Endometrium (tissue), 2 donors: ENCODE data around the gene PSMG3.

Experiments
- FAIRE-seq: peaks from 2 replicates; lab custom pipeline; 2012; peaks lifted over from hg19 to GRCh38; lab: Jason Lieb, UNC
- donor health status: control.
- donor health status: control.

PSMG3 gene

GRCh38 chr7:1579481-1580421 lies 9.9 kb upstream of the PSMG3 start:
- FAIRE-seq, result no peak

GRCh38 chr7:1578513-1578912 lies 8.7 kb upstream of the PSMG3 start:
- FAIRE-seq, result no peak

- FAIRE-seq, result no peak
Measured at GRCh38 chr7:1576521-1577253, 6.9 kb upstream of the PSMG3 start.

GRCh38 chr7:1575809-1576208 lies 6.0 kb upstream of the PSMG3 start:
- FAIRE-seq, result no peak

DNA sequence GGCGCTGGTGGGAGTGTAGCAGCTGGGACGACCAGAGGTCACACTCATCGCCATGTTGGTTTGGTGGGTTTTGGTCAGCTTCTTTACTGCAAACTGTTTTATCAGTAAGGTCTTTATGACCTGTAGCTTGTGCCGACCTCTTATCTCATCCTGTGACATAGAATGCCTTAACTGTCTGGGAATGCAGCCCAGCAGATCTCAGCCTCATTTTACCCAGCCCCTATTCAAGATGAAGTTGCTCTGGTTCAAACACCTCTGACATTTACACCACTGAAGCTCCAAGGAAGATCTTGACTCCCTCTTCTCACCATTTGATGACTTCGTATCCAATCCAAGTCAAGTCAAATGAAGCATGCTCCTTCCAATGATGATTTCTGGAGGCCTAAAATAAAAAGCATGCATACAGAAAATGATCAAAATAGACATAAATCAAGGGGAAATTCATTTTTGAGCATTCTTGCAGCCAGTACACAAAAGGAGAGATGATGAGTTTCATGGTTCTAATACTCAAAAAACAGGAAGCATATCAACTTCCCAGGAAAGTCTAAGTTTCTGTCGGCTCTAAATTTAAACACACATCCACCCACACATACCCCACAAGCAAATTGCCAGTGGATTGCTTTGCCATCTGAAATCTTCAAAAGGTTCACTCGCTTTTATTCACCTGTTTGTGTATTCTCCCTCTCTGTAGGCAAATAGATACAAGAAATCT lies 2.4 kb upstream of the PSMG3 start:
- no peak for FAIRE-seq

DNA sequence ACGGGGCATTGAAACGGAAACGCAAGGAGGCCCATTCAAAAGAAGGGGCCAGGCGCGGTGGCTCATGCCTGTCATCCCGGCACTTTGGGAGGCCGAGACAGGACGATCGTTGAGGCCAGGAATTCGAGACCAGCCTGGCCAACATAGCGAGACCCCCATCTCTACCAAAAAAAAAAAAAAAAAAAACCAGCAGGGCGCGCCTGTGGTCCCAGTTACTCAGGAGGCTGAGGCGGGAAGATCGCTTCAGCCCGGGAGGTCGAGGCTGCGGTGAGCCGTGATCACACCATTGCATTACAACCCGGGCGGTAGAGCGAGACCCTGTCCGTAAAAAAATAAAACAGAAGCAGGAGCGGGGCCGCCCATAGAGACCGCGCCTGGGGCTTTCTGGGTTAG lies 396 bp downstream of the PSMG3 start:
- FAIRE-seq, result no peak

DNA sequence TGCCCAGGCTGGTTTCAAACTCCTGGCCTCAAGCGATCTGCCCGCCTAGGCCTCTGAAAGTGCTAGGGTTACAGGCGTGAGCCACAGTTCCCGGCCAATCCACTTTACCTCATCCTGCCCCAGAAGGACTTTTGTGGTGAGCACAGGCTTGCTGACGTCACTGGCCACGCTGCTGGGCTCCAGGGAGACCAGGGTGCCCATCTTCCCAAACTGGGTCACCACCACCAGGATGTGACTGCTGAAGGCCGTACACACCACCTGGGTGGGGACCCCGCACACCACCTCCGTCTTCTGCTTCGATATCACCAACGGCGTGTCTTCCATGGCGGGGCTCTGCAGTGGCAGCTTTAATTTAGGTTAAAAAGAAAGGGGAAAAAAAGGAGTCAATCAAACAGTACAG lies 816 bp downstream of the PSMG3 start:
- FAIRE-seq, result no peak

DNA sequence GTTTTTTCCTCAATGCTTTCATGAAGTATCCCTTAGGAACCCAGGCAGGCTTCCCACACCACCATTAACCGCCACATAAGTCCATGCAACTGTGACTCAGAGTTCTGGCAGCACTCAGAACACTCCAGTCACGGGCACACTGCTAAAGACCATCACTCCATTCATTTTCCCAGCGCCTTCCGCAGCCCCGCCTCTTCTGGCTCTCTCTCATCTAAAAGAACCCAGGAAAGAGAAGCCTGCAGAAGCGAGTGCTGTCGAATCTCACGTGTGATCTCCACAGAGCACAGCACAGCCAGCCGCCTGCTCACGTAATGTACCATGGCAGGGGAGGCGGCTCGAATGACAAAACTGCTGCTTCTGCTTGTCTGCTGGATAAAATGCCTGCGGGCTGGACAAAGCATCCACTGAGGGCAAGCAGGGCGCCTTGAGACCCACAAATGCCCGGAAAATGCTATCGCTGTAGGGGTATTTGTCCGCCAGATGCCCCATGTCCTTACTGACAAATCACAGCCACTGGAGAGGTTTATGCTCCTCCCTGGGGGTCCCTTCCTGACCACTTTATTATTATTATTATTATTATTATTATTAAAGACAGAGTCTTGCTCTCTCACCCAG lies 1.8 kb downstream of the PSMG3 start:
- FAIRE-seq, result no peak

DNA sequence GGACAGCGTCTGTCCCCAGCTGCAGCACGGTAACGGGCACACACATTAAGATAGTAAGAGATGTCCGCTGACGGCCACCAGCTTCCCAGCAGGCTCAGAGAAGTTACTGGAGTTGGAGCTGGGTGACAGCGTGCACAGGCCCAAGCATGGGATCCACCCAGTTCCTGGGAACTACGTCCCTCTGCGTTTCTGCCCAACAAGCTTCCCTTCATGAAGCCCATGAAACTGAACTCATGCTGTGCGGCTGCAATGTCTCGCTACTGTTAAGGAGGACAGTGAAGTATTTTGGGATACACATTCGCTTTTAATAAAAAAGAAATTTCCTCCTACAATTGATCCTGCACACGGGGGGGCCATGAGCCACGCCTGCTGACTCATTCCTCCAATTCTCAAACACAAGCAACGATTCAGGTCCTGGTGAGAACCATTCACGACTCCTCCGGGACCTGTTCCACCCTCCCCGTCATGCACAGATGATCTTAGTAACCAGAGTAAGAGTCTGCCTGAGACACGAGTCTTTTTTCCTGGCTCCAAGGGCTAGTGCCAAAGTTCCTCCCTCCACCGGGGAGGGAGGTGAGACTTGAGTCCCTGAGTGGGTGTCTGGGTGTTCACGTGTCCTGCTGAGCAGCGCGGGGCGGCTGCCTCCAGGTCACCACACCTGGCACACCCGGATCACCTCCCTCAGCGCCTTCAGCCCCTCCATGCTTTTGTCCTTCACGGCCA lies 2.6 kb downstream of the PSMG3 start:
- FAIRE-seq, result no peak

GRCh38 chr7:1566687-1567048 lies 3.2 kb downstream of the PSMG3 start:
- no peak for FAIRE-seq

DNA sequence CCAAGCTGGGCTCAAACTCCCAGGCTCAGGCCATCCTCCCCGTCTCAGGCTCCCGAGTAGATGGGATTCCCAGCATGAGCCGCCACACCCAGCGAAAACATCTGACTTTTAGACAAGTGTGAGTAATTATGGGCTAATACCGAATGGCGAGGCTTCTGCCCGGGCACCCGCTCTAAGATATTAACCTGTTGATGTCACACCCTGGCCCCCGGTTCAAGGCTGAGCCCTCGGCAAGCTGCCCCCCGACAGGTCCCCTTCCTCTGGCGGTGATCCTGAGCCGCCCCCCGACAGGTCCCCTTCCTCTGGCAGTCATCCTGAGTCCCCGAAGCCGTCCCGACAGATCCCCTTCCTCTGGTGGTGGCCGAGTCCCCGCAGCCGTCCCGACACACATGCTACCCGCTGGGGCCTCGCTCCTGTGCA lies 5.2 kb downstream of the PSMG3 start:
- no peak for FAIRE-seq

GRCh38 chr7:1563981-1564602 lies 5.7 kb downstream of the PSMG3 start:
- no peak for FAIRE-seq

DNA sequence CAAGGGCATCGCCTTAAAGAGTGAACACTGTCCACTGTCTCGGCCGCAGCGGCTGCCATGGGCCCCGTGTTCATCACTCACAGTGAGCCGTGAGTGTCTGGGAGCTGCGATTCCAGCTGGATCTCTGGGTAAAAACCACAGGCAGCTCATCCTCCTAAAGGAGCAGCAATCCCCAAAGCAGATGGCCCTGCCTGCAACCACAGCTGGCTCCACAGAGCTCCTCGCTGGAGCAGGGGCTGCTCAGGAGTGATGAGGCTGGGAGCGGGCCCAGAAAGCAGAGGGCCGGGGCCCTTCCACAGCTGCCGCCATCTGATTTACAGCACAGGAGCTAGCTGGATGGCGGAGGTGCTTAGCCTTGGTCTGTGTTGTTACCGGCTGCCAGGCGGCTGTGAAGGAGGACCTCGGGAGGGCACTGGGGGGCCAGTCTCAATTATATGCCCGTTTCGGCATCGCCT lies 7.2 kb downstream of the PSMG3 start:
- no peak for FAIRE-seq

- FAIRE-seq, result no peak
Measured at GRCh38 chr7:1562116-1562515, 7.7 kb downstream of the PSMG3 start.

DNA sequence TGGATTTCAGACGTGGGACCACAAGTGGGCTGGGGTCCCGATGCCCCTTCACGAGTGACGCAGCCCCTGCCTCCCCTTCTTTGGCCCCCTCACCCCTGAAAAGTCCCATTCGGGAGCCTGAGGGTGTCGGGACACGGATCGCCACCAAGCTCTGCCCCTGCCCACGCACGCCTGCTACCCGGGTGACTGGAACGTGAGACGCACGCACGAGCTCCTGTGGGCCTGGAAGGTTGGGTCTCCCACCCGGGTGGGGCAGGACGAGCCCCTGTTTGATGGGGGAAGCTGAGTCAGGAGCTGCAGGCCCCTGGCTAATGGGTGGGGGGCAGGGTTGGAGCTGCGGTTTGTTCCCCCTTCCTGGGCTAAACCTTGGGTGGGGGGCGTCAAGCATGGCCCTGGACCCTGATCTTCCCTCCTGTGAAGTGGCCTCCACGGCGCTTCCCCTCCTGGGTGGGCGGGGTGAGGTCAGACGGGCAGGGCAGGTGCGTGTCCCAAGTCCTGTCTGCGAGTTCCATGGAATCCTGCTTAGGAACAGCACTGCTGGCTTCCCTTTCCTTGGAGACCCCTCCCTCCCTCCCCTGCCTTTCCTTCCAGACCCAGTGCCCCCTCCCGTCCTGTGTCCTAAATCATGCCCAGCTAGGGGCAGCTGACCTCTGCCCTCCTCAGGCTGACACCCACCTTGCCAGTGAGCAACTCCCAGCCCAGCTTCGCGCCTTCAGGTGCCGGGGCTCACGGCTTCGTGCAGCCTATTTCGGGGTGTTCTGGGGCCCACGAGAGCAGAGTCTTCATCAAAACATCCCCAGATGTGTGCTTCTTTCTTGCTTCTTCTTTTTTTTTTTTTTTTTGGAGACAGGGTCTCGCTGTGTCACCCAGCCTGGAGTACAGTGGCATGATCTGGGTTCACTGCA lies 8.5 kb downstream of the PSMG3 start:
- FAIRE-seq, result no peak

DNA sequence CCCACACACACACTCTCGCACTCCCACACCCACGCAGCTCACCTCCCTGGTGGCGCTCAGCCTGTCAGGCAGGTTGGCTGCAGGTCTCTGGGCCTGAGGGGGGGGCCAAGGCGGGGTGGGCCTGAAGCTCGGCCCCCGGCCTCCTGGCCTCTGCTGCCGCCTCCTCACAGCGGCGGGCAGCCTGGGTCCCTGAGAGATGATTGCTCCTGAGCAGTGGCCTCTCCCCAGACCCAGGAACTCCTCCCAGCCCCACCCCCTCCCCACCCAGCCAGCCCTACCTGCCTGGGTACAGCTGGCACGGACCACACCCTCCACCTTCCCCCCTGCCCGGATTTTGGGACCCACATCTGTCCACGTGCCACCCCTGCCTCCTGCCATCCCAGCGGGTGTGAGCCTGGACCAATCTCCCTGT lies 9.2 kb downstream of the PSMG3 start:
- no peak for FAIRE-seq

GRCh38 chr7:1559626-1560590 lies 9.9 kb downstream of the PSMG3 start:
- FAIRE-seq, result no peak

DNA sequence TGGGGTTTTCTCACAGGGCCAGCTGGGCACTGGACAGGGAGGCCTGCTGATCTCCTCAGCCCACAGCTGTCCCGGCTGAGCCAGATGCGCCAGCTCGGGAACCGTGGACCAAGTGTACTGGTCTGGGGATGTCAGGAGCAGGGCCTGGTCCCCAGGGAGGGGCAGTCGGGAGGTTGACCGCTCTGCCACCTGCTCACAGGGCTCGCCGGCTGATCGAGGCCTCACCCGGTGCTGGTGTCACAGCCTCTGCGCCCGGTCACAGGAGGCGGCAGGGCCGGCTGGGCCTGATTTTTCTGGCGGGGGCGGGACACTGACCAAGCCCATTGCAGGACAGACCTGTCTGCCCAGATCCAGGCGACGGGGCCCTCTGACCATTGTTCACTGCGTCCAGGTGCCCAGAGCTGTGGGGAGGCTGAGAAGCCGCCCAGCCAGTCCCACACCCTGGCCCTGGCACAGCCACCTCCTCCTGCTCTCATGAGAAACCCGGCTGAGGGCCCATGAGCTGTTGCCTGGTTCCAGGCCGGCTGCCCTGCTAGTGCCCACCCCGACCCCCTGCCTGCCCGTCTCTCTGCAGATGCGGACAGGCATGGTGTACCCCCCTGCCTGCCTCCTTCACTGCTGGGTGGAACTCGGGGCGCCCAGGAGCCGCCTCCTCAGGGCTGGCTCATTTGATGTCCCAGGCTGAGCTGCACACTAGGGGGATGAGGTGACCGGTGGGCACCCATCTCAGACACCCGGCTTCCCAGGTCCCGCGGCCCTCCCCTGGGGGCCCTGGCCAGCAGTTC lies 10.8 kb downstream of the PSMG3 start:
- no peak for FAIRE-seq
